GM18867 (cell line): ENCODE results near the gene APEX2.
A peak's percentile ranks its signal among the peaks of the same experiment; 100 is the strongest.
"Not testable (repeated sequence)": the region's sequence is repeated elsewhere in the genome, so short reads cannot be mapped to it uniquely, and the experiment has no call there.

Source experiments
- ATAC-seq: cut with Tn5 transposase; IDR thresholded peaks from one replicate; pipeline ENCODE4 v1.9.1; 2021; ENCODE audit warnings: mild to moderate bottlenecking, moderate library complexity; ENCODE audit not compliant: unreplicated experiment

APEX2 gene

GRCh38 chrX:55008571-55009358 lies 8.6 kb downstream of the APEX2 start:
- no peak for ATAC-seq

- no peak for ATAC-seq
Observed at GRCh38 chrX:55011294-55011693, 11.1 kb downstream of the APEX2 start.

- no peak for ATAC-seq
Observed at GRCh38 chrX:55014897-55015299, 14.7 kb downstream of the APEX2 start.

- ATAC-seq = no peak
Observed at GRCh38 chrX:55026143-55026542, 26.0 kb downstream of the APEX2 start.

- no peak for ATAC-seq
Observed at GRCh38 chrX:55026840-55027239, 26.7 kb downstream of the APEX2 start.

- no peak for ATAC-seq
Observed at GRCh38 chrX:55028040-55028439, 27.9 kb downstream of the APEX2 start.

- ATAC-seq = no peak
Observed at GRCh38 chrX:55028611-55029010, 28.4 kb downstream of the APEX2 start.

- ATAC-seq = no peak
Observed at GRCh38 chrX:55029291-55029690, 29.1 kb downstream of the APEX2 start.

- no peak for ATAC-seq
Observed at GRCh38 chrX:55030271-55031205, 30.4 kb downstream of the APEX2 start, which contains the start of gene ALAS2. Gene ALAS2, minus strand, starts transcription at chrX:55030977. Its CDS starts 4,977 bp downstream, at chrX:55026000.

GRCh38 chrX:55033429-55033828 lies 33.3 kb downstream of the APEX2 start:
- ATAC-seq = no peak

GRCh38 chrX:55039471-55039870 lies 39.3 kb downstream of the APEX2 start:
- no peak for ATAC-seq

- ATAC-seq = no peak
Observed at GRCh38 chrX:55041514-55041913, 41.4 kb downstream of the APEX2 start.

GRCh38 chrX:55050599-55050998 lies 50.4 kb downstream of the APEX2 start:
- not testable (repeated sequence) for ATAC-seq

- ATAC-seq = no peak
Observed at GRCh38 chrX:55056820-55057674, 56.9 kb downstream of the APEX2 start.

- ATAC-seq = peak; percentile 89
Observed at GRCh38 chrX:55057675-55058249, 57.6 kb downstream of the APEX2 start.
